H54 (cell line): ENCODE results near the gene UNC13A.

ENCODE experiments used
- DNase-seq: peaks from one replicate; pipeline ENCODE4 v3.0.0; 2011; ENCODE audit warnings: low spot score, mixed read lengths; ENCODE audit not compliant: insufficient read length
- FAIRE-seq: peaks from 3 replicates; lab custom pipeline; 2011; peaks lifted over from hg19 to GRCh38; lab: Jason Lieb, UNC
- POLR2A ChIP-seq: IDR thresholded peaks from 2 replicates; pipeline ENCODE4 v1.6.1; 2011; ENCODE audit warnings: low read depth, mild to moderate bottlenecking, low read length

Gene UNC13A

DNA sequence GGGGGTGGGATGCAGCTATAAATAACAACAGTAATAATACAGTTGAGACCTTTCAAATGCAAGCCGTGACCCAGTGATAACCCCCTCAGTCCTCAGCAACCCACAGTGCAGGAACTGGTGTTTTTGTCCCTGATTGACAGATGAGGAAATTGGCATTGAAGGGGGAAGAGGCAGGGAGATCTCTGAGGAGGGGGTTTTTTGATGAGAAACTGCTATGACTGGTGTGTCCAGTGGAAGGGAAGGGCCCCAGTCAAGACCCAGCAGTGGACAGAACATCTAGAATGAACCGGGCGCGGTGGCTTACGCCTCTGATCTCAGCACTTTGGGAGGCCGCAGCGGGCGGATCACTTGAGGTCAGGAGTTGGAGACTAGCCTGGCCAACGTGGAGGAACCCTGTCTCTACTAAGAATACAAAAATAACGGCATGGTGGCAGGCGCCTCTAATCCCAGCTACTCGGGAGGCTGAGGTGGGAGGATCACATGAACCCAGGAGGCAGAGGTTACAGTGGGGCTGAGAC, 33.0 kb upstream of the UNC13A start:
- DNase-seq (no peak), FAIRE-seq (no peak)
- TF ChIP-seq POLR2A: no peak

DNA sequence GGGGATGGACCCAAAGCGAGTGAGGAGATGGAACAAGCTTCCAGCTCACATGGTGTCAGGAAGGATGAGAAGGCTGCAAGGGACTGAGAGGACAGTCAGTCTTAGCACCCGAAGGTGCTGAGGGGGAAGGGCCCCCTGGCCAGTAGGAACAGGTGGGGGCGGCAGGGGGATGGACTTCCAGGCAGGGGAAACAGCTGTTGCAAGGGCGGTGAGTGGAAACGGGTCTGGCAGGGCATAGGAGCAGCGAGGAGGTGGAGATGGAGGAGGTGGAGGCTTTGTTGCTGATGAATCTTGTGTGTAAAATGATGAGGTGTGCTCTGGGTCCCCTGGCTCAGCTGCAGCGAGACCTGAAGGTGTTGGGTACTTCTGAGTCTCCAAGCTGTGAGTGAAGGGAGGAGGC, 32.3 kb upstream of the UNC13A start:
- no peak for DNase-seq
- TF ChIP-seq POLR2A: no peak
- no peak for FAIRE-seq

DNA sequence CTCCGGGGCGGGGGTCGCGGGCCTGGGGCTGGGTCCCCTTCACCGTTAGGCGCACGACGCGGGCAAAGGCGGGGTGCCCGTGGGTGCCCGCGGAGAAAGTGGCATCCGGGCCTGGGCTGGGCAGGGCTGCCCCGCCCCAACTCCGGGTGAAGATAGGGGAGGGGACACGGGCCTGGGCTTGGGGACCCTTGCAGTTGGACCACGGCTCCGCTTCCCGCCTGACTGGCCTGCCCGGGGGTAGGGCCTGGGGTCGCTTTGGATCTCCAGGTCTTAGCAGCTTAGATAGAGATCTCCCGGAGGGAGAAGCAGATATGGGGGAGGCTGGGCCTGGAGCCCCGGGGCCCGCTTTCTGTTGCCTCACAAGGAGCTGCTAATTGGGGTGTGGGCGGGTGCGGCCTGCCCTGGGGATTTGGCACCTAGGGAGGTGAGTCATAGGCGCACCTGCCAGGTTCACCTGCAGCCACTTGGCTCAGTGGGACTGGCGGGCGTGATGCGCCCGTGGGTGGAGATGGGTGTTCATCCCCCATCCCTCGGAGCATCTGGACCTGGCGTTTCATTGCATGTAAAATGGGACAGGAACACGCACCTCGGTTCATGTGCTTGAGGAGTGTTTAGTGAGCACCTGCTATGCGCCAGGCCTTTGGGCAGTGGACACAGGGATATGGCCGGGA, 31.7 kb upstream of the UNC13A start:
- TF ChIP-seq POLR2A: no peak
- no peak for FAIRE-seq
- DNase-seq: no peak

DNA sequence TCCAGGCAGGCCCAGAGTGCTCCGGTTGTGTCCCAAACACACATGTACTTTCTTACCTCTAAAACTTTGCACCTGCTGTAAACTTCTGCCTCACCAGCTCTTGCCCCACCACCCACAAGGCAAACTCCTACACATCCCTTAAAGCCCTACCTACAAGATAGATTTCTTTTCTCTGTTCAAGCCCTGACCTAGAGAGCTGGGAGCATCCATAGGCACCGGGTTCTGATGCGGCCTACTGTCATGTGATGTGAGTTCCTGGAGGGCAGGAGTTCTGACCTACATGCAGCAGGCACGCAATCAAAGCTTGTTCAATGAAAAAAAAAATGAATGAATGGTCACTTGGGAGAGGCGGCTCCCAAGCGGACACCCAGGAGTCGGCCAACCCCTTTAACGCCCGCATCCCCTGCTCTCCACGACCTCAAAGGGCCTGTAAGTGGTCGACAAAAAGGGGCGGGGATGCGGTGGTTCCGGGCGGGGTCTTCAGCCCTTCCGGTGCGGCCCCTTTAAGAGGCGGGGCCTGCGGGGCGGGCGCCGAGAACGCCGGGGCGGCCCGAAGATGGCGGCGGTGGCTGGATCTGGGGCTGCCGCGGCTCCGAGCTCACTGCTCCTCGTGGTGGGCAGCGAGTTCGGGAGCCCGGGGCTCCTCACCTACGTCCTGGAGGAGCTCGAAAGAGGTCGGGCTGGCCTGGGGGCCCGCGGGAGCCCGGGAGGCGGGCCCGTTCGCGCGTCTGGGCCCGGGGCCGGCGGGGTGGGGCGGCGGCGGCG, 31.0 kb upstream of the UNC13A start, which contains the start of gene MAP1S:
Gene MAP1S, plus strand, starts transcription at position 534 of the 765 bp plus-strand sequence. Its CDS starts 23 bp downstream, at position 557.
- TF ChIP-seq POLR2A: peak; percentile 83
- DNase-seq: peak; percentile 75
- FAIRE-seq: no peak

DNA sequence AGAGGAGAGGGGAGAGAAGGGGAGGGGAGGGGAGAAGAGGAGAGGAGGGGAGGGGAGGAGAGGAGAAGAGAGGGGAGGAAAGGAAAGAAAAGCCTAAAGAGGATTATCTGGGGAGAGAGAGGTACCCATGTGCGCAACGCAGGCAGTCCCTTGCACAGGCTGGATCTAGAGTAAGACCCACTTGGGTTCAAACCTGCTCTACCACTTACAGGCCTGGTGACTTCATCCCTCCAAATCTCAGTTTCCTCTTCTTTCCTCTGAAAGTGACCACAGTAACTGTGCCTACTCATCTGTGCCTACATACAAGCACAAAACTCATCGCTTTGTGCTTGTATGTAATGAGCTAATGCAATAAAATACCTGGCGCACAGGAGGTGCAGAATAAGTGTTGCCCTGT, 30.4 kb upstream of the UNC13A start:
- TF ChIP-seq POLR2A: no peak
- DNase-seq (no peak), FAIRE-seq (no peak)

DNA sequence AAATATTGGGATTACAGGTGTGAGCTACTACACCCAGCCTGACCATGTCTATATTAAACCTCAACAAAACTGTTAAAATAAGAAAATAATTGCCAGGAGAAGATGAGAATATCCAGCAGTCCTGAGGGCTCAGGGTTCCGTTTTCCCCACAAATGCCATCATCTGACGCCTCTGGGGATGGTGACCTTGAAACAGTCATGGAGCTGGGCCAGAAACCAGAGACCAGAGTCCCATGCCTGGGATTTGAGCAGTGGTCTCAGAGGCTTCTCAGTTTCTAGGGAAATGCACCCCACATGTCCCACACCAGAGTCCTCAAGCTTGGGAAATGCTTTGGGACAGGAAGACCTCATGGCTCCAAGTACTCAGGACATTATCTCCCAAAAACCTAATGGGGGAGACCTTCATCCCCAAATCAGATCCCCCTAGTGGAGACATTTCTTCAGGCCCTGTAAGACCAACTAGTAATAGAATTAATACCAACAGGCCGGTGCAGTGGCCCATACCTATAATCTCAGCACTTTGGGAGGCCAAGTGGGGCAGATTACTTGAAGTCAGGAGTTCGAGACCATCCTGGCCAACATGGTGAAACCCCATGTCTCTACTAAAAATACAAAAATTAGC, 28.3 kb upstream of the UNC13A start:
- no peak for FAIRE-seq
- DNase-seq: no peak
- TF ChIP-seq POLR2A: no peak

DNA sequence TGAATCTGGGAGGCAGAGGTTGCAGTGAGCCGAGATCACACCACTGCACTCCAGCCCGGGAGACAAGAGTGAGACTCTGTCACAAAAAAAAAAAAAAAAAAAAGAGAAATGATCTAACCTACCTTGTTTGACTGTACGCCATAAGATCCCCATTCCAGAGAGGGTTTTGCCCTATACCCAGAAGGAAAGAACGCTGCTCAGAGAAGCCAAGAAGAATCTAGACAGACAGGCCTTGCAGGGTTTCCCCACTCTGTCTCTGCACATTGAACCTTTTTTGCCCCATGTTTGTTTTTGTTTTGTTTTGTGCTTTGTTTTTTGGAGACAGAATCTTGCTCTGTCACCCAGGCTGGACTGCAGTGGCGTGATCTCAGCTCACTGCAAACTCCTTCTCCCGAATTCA, 23.7 kb upstream of the UNC13A start:
- no peak for FAIRE-seq
- DNase-seq: no peak
- TF ChIP-seq POLR2A: no peak

DNA sequence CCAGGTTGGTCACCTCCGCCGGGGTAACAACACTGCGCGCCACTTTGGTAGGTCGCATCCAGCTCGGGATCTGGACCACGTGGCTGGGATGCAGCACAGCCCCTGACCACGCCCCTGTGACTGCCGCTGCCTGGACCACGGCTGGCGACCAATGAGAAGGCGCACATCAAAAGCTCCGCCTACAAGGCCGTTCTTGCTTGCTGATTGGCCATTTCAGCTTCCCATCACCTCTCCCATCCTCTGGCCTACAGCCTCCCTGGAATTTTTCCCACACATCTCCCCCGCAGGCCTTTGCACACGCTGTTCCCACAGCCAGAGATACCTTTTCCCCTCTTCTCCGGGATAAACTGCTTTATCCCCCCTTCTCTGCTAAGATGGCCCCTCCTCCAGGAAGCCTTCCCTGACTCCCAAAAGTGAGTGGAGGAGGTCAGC, 18.6 kb upstream of the UNC13A start:
- DNase-seq (no peak), FAIRE-seq (no peak)
- TF ChIP-seq POLR2A: no peak

DNA sequence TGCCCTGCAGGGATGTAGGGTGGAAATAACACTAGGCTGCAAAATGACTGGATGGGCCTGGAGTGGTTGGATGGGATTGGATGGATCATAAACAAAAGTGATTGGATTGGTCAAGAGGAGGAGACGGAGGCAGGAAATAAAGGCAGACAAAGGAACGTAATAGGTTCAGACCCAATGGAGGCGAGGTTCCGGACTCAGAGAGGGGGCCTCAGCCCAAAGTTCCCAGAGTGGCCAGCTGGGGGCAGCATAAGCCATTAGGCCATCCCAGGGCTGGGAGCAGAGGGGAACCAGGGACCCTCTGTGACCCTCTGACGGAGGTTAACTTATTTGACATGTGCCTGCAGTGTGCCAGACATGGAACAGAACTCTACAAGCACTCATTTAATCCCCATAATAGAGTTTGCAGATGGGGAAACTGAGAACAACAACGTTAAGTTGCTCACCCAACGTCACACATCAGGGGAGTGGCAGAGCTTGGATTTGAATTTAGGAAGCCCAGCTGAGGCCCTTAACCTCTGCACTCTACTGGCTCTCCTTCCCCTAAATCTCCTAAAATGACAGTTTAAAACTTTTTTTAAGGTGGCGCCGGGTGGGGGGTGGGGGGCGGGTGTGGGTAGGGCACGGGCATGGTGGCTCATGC, 15.8 kb upstream of the UNC13A start:
- no peak for TF ChIP-seq POLR2A
- DNase-seq (no peak), FAIRE-seq (no peak)

DNA sequence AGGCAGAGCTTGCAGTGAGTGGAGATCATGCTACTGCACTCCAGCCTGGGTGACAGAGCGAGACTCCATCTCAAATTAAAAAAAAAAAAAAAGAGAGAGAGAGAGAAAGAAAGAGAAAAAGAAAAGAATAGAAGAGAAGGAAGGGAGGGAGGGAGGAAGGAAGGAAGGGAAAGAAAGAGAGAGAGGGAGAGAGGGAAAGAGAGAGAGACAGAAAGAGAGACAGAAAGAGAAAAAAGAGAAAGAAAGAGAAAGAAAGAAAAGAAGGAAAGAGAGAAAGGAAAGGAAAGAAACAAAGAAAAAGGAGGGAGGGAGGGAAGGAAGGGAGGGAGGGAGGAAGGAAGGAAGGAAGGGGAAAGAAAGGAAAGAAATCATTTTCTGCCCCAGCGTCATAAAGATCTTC, 7.0 kb upstream of the UNC13A start:
- no peak for TF ChIP-seq POLR2A
- no peak for DNase-seq
- FAIRE-seq: no peak

DNA sequence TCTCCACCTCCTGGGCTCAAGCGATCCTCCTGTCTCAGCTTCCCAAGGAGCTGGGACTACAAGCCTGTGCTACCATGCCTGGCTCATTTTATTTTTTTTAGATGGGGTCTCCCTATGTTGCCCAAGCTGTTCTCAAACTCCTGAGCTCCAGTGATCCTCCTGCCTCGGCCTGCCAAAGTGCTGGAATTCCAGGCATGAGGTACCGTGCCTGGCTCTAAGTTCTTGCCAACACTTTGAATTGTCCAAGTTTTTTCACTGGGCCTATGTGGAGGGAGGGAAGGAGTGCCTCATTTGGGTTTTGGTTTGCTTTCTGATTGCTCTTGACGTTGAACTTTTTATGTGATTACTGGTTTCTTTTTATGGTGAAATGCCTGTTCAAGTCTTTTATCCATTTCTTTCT, 4.4 kb upstream of the UNC13A start:
- DNase-seq: no peak
- FAIRE-seq: no peak
- TF ChIP-seq POLR2A: no peak

DNA sequence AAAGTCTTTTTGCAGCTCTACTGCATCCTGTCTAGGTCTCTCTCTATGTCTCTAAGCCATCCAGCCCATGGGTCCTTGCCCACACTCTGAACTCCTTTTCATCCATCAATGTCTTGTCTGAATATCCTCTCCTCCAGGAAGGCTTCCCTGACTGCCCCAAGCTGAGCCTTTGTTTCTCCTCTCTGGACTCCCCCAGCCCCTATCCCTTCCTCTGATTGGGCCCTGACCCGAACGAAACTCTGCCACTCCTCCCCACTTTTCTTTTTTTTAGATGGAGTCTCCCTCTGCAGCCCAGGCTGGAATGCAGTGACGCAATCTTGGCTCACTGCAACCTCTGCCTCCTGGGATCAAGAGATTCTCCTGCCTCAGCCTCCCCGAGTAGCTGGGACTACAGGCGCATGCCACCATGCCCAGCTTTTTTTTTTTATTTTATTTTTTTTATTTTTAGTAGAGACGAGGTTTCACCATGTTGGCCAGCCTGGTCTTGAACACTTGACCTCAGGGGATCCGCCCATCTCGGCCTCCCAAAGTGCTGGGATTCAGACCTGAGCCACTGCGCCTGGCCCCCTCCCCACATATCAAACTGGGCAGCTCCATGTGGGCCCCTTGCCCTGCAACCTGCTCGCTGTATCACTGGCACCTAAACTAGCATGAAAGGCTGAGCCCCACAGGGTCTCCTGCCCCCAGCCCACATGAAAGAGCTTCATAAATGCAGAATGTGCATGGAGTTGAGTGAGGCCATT, 870 bp upstream of the UNC13A start:
- no peak for FAIRE-seq
- TF ChIP-seq POLR2A: no peak
- DNase-seq: no peak
